Measurements from ENCODE around the gene C18orf63. TPM values are rescaled to one million over a fixed set of nuclear protein-coding genes. Genes with fewer than 3 reads are reported as not detected.
A peak's percentile ranks its signal among the peaks of the same experiment; 100 is the strongest.
"Not testable (repeated sequence)": the region's sequence is repeated elsewhere in the genome, so short reads cannot be mapped to it uniquely, and the experiment has no call there.

The C18orf63 gene
- total RNA-seq, 2 donors from 2014 or later: not detected

DNA sequence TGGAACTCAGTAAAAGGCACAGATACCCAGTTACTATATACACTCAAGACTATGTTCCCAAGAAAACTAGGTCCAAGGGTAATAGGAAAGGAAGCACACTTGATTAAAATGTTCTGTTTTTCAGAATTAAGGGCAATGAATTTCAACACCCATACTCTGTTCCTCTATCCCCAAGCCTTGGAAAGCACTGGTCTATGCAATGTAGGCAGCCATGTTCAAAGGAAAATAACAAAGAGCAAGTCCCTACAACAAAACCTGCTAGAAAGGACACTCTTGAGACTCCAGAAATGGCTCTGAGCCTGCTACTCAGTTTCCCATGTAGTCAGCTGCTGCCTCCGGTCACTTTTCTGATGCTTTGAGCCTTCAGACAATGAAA, 30.7 kb upstream of the C18orf63 start:
- WGBS, 2 donors: 70 to 84% methylated on average over 1 of the region's 1 CpG
- H3K36me3 ChIP-seq (replicated peaks in 1 of 2; ENCODE audit: insufficient read depth in 1 of 2, low read depth in 2 of 2): no peaks in the 10 kb centered on the region
- DNase-seq: no peak
- H3K27ac ChIP-seq: peak overlapping the region; percentile 72 to 95 (median 92)
- peaks cover 97% of the 10 kb centered on the region for H3K4me1 ChIP-seq
- H3K9me3 ChIP-seq: no peaks in the 10 kb centered on the region
- no peak for ATAC-seq
- intact Hi-C loops (cut with DNase I): no loop called here
- TF ChIP-seq, protein P1, sequence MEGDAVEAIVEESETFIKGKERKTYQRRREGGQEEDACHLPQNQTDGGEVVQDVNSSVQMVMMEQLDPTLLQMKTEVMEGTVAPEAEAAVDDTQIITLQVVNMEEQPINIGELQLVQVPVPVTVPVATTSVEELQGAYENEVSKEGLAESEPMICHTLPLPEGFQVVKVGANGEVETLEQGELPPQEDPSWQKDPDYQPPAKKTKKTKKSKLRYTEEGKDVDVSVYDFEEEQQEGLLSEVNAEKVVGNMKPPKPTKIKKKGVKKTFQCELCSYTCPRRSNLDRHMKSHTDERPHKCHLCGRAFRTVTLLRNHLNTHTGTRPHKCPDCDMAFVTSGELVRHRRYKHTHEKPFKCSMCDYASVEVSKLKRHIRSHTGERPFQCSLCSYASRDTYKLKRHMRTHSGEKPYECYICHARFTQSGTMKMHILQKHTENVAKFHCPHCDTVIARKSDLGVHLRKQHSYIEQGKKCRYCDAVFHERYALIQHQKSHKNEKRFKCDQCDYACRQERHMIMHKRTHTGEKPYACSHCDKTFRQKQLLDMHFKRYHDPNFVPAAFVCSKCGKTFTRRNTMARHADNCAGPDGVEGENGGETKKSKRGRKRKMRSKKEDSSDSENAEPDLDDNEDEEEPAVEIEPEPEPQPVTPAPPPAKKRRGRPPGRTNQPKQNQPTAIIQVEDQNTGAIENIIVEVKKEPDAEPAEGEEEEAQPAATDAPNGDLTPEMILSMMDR (IDR thresholded peaks at IDR 0.05): no peak
- no peak for TF ChIP-seq POLR2A (IDR thresholded peaks at IDR 0.05)
- no peak overlapping the region for H3K4me3 ChIP-seq
- no peaks in the 10 kb centered on the region for H3K27me3 ChIP-seq

DNA sequence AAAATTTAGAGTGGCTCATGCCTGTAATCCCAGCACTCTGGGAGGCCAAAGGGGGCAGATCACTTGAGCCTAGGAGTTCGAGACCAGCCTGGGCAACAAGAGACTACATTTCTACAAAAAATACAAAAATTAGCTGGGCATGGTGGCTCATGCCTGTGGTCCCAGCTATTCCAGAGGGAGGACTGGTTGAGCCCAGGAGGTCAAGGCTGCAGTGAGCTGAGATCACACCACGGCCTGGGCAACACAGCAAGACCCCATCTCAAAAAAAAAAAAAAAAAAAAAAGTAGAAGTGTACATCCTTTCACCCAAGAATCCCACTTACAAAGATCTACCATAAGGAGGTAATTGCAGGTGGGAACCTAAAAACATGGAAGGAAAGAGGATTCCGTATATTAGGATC, 30.1 kb upstream of the C18orf63 start:
- H3K27me3 ChIP-seq; intact Hi-C loops (cut with DNase I); H3K4me3 ChIP-seq; H3K36me3 ChIP-seq (replicated peaks in 1 of 2; ENCODE audit: insufficient read depth in 1 of 2, low read depth in 2 of 2); H3K9me3 ChIP-seq; DNase-seq; ATAC-seq: not testable (repeated sequence)
- Histone ChIP-seq H3K27ac (peak overlapping the region; percentile 82 to 95 (median 92)), H3K4me1 (peaks cover 96% of the 10 kb centered on the region)
- 58 to 61% methylated on average over 3 of the region's 3 CpGs for WGBS, 2 donors

- no peak overlapping the region for H3K4me3 ChIP-seq
- H3K27ac ChIP-seq: peak overlapping the region; percentile 84 to 95 (median 92)
- peak; percentile 67 to 85 (median 73) for DNase-seq
- intact Hi-C loops (cut with DNase I): no loop called here
- ATAC-seq: peak; percentile 54
- no peaks in the 10 kb centered on the region for H3K27me3 ChIP-seq
- TF ChIP-seq, protein P1 (IDR thresholded peaks at IDR 0.05): no peak
- TF ChIP-seq POLR2A (IDR thresholded peaks at IDR 0.05): peak in 2 of 3 donors; percentile 49 to 56
- no peaks in the 10 kb centered on the region for H3K9me3 ChIP-seq
- peaks cover 89% of the 10 kb centered on the region for H3K4me1 ChIP-seq
- 30 to 36% methylated on average over 4 of the region's 4 CpGs for WGBS, 2 donors
- H3K36me3 ChIP-seq (replicated peaks in 1 of 2; ENCODE audit: insufficient read depth in 1 of 2, low read depth in 2 of 2): no peaks in the 10 kb centered on the region
Measured at GRCh38 chr18:74286106-74286855, 29.4 kb upstream of the C18orf63 start.

- Histone ChIP-seq H3K27me3 (no peaks in the 10 kb centered on the region), H3K9me3 (no peaks in the 10 kb centered on the region), H3K4me1 (peaks cover 83% of the 10 kb centered on the region), H3K4me3 (no peak overlapping the region), H3K36me3 (replicated peaks in 1 of 2; ENCODE audit: insufficient read depth in 1 of 2, low read depth in 2 of 2) (no peaks in the 10 kb centered on the region), H3K27ac (peak overlapping the region; percentile 84 to 95 (median 92))
- TF ChIP-seq, protein P1 (IDR thresholded peaks at IDR 0.05): no peak
- no peak for TF ChIP-seq POLR2A (IDR thresholded peaks at IDR 0.05)
- 51 to 55% methylated on average over 2 of the region's 2 CpGs for WGBS, 2 donors
- DNase-seq (no peak), ATAC-seq (no peak)
- intact Hi-C loops (cut with DNase I): no loop called here
Measured at GRCh38 chr18:74286856-74287255, 28.8 kb upstream of the C18orf63 start.

- Histone ChIP-seq H3K27ac (peak overlapping the region; percentile 74 to 95 (median 92)), H3K36me3 (replicated peaks in 1 of 2; ENCODE audit: insufficient read depth in 1 of 2, low read depth in 2 of 2) (no peaks in the 10 kb centered on the region), H3K27me3 (no peaks in the 10 kb centered on the region), H3K4me1 (peaks cover 78% of the 10 kb centered on the region), H3K9me3 (no peaks in the 10 kb centered on the region), H3K4me3 (no peak overlapping the region)
- ATAC-seq (no peak), DNase-seq (peak in 1 of 4 donors; percentile 44)
- TF ChIP-seq POLR2A (IDR thresholded peaks at IDR 0.05): no peak
- TF ChIP-seq, protein P1 (IDR thresholded peaks at IDR 0.05): no peak
- intact Hi-C loops (cut with DNase I): no loop called here
- 15 to 21% methylated on average over 5 of the region's 5 CpGs for WGBS, 2 donors
Measured at GRCh38 chr18:74288041-74288440, 27.6 kb upstream of the C18orf63 start.
